HG02970 (cell line): Measurements from ENCODE around the gene CATSPER4.
"Not testable (repeated sequence)": the region's sequence is repeated elsewhere in the genome, so short reads cannot be mapped to it uniquely, and the experiment has no call there.

Experiments used
- ATAC-seq: cut with Tn5 transposase; IDR thresholded peaks from one replicate; pipeline ENCODE4 v1.9.1; 2021; ENCODE audit warnings: mild to moderate bottlenecking, moderate library complexity, moderate number of reproducible peaks; ENCODE audit not compliant: unreplicated experiment, low FRiP score

Gene CATSPER4

GRCh38 chr1:26189331-26189730, 1.1 kb upstream of the CATSPER4 start:
- ATAC-seq, result no peak

GRCh38 chr1:26189751-26190275, 589 bp upstream of the CATSPER4 start:
- ATAC-seq, result no peak

GRCh38 chr1:26191739-26192138, 1.3 kb downstream of the CATSPER4 start:
- no peak for ATAC-seq

GRCh38 chr1:26195805-26196204, 5.4 kb downstream of the CATSPER4 start:
- no peak for ATAC-seq

- no peak for ATAC-seq
These were observed 6.9 kb downstream of the CATSPER4 start for GRCh38 chr1:26197301-26197700.

GRCh38 chr1:26197813-26198212, 7.4 kb downstream of the CATSPER4 start:
- ATAC-seq, result no peak

GRCh38 chr1:26200413-26200812, 10.0 kb downstream of the CATSPER4 start:
- no peak for ATAC-seq

GRCh38 chr1:26203642-26204318, 13.4 kb downstream of the CATSPER4 start:
- ATAC-seq, result no peak

- no peak for ATAC-seq
These were observed 19.9 kb downstream of the CATSPER4 start for GRCh38 chr1:26210147-26210870.

- ATAC-seq, result no peak
These were observed 22.3 kb downstream of the CATSPER4 start for GRCh38 chr1:26212726-26213125.

GRCh38 chr1:26213335-26213905, 23.0 kb downstream of the CATSPER4 start:
- no peak for ATAC-seq

- no peak for ATAC-seq
These were observed 24.8 kb downstream of the CATSPER4 start for GRCh38 chr1:26215246-26215645.

- ATAC-seq, result no peak
These were observed 28.6 kb downstream of the CATSPER4 start for GRCh38 chr1:26218906-26219494.

- ATAC-seq, result no peak
These were observed 30.0 kb downstream of the CATSPER4 start for GRCh38 chr1:26220199-26220912.

- ATAC-seq, result no peak
These were observed 30.7 kb downstream of the CATSPER4 start for GRCh38 chr1:26221094-26221493.

GRCh38 chr1:26224606-26225005, 34.2 kb downstream of the CATSPER4 start:
- no peak for ATAC-seq

- no peak for ATAC-seq
These were observed 34.8 kb downstream of the CATSPER4 start for GRCh38 chr1:26225033-26225831.

- not testable (repeated sequence) for ATAC-seq
These were observed 40.3 kb downstream of the CATSPER4 start for GRCh38 chr1:26230682-26231081.

GRCh38 chr1:26233903-26234643, 43.7 kb downstream of the CATSPER4 start, which contains the start of gene CEP85:
Gene CEP85, plus strand, starts transcription at chr1:26234200. Its CDS starts 5,584 bp downstream, at chr1:26239784.
- peak; percentile 92 for ATAC-seq
